ENCODE results near the gene TUBA4B.

The TUBA4B gene

GRCh38 chr2:219218732-219219701, 34.0 kb upstream of the TUBA4B start, which contains the start of gene ABCB6:
TSS of gene ABCB6 (minus strand) at chr2:219218958. CDS start at chr2:219218673, 285 bp downstream.
- peak within 1 kb of the TSS; percentile 65 to 74 (median 67) for H3K4me3 ChIP-seq (ENCODE audit: low read depth in 1 of 5, low read length in 5 of 5)
- H3K9me3 ChIP-seq (ENCODE audit: control insufficient read depth in 5 of 5, low read length in 5 of 5), result no peaks in the 10 kb centered on the region
- H3K27ac ChIP-seq (ENCODE audit: low read depth, low read length), result peak within 1 kb of the TSS; percentile 92
- H3K9ac ChIP-seq (ENCODE audit: low read length in 5 of 5), result peak within 1 kb of the TSS; percentile 48 to 82 (median 68)
- no peaks in the 10 kb centered on the region for H3K27me3 ChIP-seq (ENCODE audit: control insufficient read depth in 5 of 5, insufficient read depth in 4 of 5, low read length in 5 of 5)
- H3K4me1 ChIP-seq (ENCODE audit: control insufficient read depth in 5 of 5, insufficient read depth in 5 of 5, low read length in 5 of 5), result peaks cover 4 to 38% (median 34%) of the 10 kb centered on the region in 5 donors
- H3K36me3 ChIP-seq (ENCODE audit: control insufficient read depth in 5 of 5, insufficient read depth in 5 of 5, low read length in 5 of 5), result peaks cover 4 to 66% (median 58%) of the 10 kb centered on the region in 5 donors

DNA sequence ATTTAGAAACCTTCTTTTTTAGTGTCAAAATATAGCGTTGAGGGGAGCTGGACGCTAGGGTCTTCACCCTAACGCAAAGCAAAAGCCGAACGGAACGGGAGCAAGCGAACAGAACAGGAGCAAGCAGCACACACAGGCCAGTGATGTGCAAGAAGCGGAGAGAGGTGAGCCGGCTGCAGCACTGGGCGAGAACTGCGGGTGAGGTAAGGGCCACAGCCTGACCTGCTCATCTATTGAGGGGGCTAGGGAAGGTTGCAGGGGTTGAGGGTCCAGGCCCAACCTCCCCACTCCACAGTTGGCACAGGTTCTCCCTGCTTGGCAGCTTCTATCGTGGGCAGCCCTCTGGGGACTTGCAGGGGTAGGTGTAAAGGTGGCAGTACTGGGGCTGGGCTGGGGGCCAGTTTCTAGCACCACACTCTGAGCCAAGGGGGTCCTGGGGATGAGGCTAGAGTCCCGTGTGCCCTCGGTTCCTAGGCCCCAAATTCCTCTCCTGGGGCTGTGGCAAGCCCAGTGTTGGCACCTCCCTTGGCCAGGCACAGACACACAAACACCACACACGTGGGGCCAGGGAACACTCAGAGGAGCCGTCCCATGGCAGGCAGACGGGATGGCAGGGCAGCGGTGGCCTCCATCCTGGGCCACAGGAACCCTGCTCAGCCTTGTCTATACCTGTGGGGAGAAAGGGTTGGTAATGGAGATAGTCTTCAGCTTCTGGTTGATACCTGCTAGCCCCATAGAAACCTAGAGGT, 33.1 kb upstream of the TUBA4B start:
- H3K36me3 ChIP-seq (ENCODE audit: control insufficient read depth in 5 of 5, insufficient read depth in 5 of 5, low read length in 5 of 5), result peaks cover 4 to 66% (median 58%) of the 10 kb centered on the region in 5 donors
- no peaks in the 10 kb centered on the region for H3K9me3 ChIP-seq (ENCODE audit: control insufficient read depth in 5 of 5, low read length in 5 of 5)
- peaks cover 4 to 38% (median 34%) of the 10 kb centered on the region in 5 donors for H3K4me1 ChIP-seq (ENCODE audit: control insufficient read depth in 5 of 5, insufficient read depth in 5 of 5, low read length in 5 of 5)
- peak overlapping the region in 2 of 5 donors; percentile 68 to 77 for H3K9ac ChIP-seq (ENCODE audit: low read length in 5 of 5)
- H3K4me3 ChIP-seq (ENCODE audit: low read depth in 1 of 5, low read length in 5 of 5), result peak overlapping the region in 2 of 5 donors; percentile 67 to 74
- H3K27me3 ChIP-seq (ENCODE audit: control insufficient read depth in 5 of 5, insufficient read depth in 4 of 5, low read length in 5 of 5), result no peaks in the 10 kb centered on the region
- no peak overlapping the region for H3K27ac ChIP-seq (ENCODE audit: low read depth, low read length)

DNA sequence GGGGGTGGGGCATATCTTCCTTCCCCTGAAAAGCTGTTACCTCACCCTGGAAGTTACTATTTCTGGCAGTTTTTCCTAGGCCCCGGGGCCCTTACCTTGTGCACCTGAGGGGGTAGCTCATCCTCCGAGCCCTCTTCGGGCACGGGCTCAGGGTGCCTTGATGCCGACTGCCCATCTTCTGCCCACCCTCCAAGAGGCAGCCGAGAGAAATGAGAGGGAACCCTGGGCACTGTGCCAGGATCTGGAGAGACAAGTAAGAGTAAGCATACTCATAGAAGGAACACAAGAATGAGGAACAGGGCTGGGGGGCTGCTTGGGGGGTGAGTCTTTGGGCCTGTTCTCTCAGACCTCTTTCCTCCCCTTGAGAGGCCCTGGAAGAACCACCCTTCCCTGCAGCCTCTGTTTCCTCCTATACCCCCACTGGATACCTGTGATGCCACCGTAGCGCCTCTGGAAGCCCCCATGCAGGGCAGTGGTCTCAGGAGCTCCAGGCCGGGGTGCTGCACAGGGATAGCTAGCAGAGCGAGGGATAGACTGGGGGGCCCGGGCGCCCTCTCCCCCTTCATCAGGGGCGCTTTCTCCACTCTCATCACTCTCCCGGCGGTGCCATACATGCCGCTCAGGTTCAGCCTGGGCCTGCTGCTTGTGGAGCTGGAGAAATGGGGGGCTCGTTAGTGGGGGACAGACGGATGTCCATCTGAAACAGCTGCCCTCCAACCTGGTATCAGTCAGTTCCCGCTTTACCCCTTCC, 32.2 kb upstream of the TUBA4B start:
- H3K4me3 ChIP-seq (ENCODE audit: low read depth in 1 of 5, low read length in 5 of 5), result no peak overlapping the region
- H3K27ac ChIP-seq (ENCODE audit: low read depth, low read length), result no peak overlapping the region
- no peak overlapping the region for H3K9ac ChIP-seq (ENCODE audit: low read length in 5 of 5)
- H3K4me1 ChIP-seq (ENCODE audit: control insufficient read depth in 5 of 5, insufficient read depth in 5 of 5, low read length in 5 of 5), result peaks cover 4 to 45% (median 34%) of the 10 kb centered on the region in 5 donors
- no peaks in the 10 kb centered on the region for H3K9me3 ChIP-seq (ENCODE audit: control insufficient read depth in 5 of 5, low read length in 5 of 5)
- no peaks in the 10 kb centered on the region for H3K27me3 ChIP-seq (ENCODE audit: control insufficient read depth in 5 of 5, insufficient read depth in 4 of 5, low read length in 5 of 5)
- H3K36me3 ChIP-seq (ENCODE audit: control insufficient read depth in 5 of 5, insufficient read depth in 5 of 5, low read length in 5 of 5), result peaks cover 4 to 66% (median 63%) of the 10 kb centered on the region in 5 donors

DNA sequence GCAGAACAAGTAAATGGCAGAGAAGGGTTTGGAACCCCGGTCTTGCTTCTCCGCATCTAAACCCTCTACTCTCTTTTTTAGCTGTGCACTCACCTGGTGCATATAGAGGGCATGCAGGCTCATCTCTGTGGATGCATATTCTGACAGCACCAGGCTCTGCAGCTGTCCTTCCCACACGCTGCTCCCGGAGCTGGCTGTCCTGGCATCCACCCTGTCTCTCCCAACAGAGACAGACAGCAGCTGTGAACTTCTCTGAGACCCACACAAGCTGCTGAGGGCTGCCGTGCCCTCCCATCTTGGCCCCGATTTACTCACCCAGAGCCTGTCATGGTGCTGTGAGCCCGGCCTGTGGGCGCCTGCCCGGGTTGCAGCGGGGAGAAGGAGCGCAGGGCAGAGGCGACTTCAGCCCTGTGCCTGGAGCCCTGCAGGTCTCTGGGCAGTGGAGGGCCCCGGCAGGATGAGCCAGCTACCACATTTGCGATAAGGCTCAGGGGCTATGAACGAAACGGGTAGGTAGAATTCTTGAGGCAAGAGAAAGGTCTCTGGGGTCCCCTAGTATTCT, 31.0 kb upstream of the TUBA4B start:
- no peak overlapping the region for H3K27ac ChIP-seq (ENCODE audit: low read depth, low read length)
- H3K27me3 ChIP-seq (ENCODE audit: control insufficient read depth in 5 of 5, insufficient read depth in 4 of 5, low read length in 5 of 5), result no peaks in the 10 kb centered on the region
- no peak overlapping the region for H3K9ac ChIP-seq (ENCODE audit: low read length in 5 of 5)
- peaks cover 4 to 70% (median 63%) of the 10 kb centered on the region in 5 donors for H3K36me3 ChIP-seq (ENCODE audit: control insufficient read depth in 5 of 5, insufficient read depth in 5 of 5, low read length in 5 of 5)
- peaks cover 4 to 37% (median 26%) of the 10 kb centered on the region in 5 donors for H3K4me1 ChIP-seq (ENCODE audit: control insufficient read depth in 5 of 5, insufficient read depth in 5 of 5, low read length in 5 of 5)
- no peak overlapping the region for H3K4me3 ChIP-seq (ENCODE audit: low read depth in 1 of 5, low read length in 5 of 5)
- no peaks in the 10 kb centered on the region for H3K9me3 ChIP-seq (ENCODE audit: control insufficient read depth in 5 of 5, low read length in 5 of 5)

- Histone ChIP-seq H3K27me3 (ENCODE audit: control insufficient read depth in 5 of 5, insufficient read depth in 4 of 5, low read length in 5 of 5) (no peaks in the 10 kb centered on the region), H3K4me3 (ENCODE audit: low read depth in 1 of 5, low read length in 5 of 5) (no peak overlapping the region), H3K9ac (ENCODE audit: low read length in 5 of 5) (no peak overlapping the region), H3K27ac (ENCODE audit: low read depth, low read length) (no peak overlapping the region), H3K4me1 (ENCODE audit: control insufficient read depth in 5 of 5, insufficient read depth in 5 of 5, low read length in 5 of 5) (peaks cover 9 to 34% (median 26%) of the 10 kb centered on the region in 5 donors), H3K9me3 (ENCODE audit: control insufficient read depth in 5 of 5, low read length in 5 of 5) (no peaks in the 10 kb centered on the region), H3K36me3 (ENCODE audit: control insufficient read depth in 5 of 5, insufficient read depth in 5 of 5, low read length in 5 of 5) (peaks cover 4 to 73% (median 63%) of the 10 kb centered on the region in 5 donors)
Measured at GRCh38 chr2:219223831-219224610, 29.0 kb upstream of the TUBA4B start.

DNA sequence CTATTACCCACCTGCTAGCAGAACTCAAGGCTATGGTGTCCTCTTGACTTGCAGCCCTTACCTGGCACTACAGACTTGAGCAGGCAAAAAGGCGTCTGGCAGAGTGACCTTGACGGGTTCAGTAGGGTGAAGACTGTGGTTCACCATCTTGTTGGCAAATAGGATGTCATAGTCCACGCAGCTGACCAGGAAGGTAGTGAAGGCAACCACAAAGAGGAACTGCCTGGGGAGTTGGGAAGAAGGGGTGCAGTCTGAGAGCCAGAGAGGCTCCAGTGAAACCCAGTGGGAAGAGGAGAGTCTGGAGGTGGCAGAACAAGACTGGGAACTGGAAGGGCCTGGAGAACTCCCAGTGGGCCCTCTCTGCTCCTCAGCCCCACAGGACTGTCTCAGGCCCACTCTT, 27.7 kb upstream of the TUBA4B start:
- H3K4me3 ChIP-seq (ENCODE audit: low read depth in 1 of 5, low read length in 5 of 5), result no peak overlapping the region
- no peak overlapping the region for H3K9ac ChIP-seq (ENCODE audit: low read length in 5 of 5)
- H3K27ac ChIP-seq (ENCODE audit: low read depth, low read length), result no peak overlapping the region
- peaks cover 4 to 65% (median 56%) of the 10 kb centered on the region in 5 donors for H3K36me3 ChIP-seq (ENCODE audit: control insufficient read depth in 5 of 5, insufficient read depth in 5 of 5, low read length in 5 of 5)
- H3K9me3 ChIP-seq (ENCODE audit: control insufficient read depth in 5 of 5, low read length in 5 of 5), result no peaks in the 10 kb centered on the region
- H3K4me1 ChIP-seq (ENCODE audit: control insufficient read depth in 5 of 5, insufficient read depth in 5 of 5, low read length in 5 of 5), result peaks cover 7 to 33% (median 22%) of the 10 kb centered on the region in 5 donors
- no peaks in the 10 kb centered on the region for H3K27me3 ChIP-seq (ENCODE audit: control insufficient read depth in 5 of 5, insufficient read depth in 4 of 5, low read length in 5 of 5)

GRCh38 chr2:219228041-219228910, 24.8 kb upstream of the TUBA4B start:
- Histone ChIP-seq H3K9me3 (ENCODE audit: control insufficient read depth in 5 of 5, low read length in 5 of 5) (no peaks in the 10 kb centered on the region), H3K27me3 (ENCODE audit: control insufficient read depth in 5 of 5, insufficient read depth in 4 of 5, low read length in 5 of 5) (no peaks in the 10 kb centered on the region), H3K4me1 (ENCODE audit: control insufficient read depth in 5 of 5, insufficient read depth in 5 of 5, low read length in 5 of 5) (peaks cover 7 to 40% (median 27%) of the 10 kb centered on the region in 5 donors), H3K4me3 (ENCODE audit: low read depth in 1 of 5, low read length in 5 of 5) (peak overlapping the region; percentile 76 to 95 (median 83)), H3K36me3 (ENCODE audit: control insufficient read depth in 5 of 5, insufficient read depth in 5 of 5, low read length in 5 of 5) (peaks cover 10 to 53% (median 45%) of the 10 kb centered on the region in 5 donors), H3K27ac (ENCODE audit: low read depth, low read length) (peak overlapping the region; percentile 89), H3K9ac (ENCODE audit: low read length in 5 of 5) (peak overlapping the region; percentile 80 to 98 (median 91))

- peak overlapping the region; percentile 76 to 95 (median 83) for H3K4me3 ChIP-seq (ENCODE audit: low read depth in 1 of 5, low read length in 5 of 5)
- peak overlapping the region; percentile 89 for H3K27ac ChIP-seq (ENCODE audit: low read depth, low read length)
- H3K4me1 ChIP-seq (ENCODE audit: control insufficient read depth in 5 of 5, insufficient read depth in 5 of 5, low read length in 5 of 5), result peaks cover 5 to 40% (median 27%) of the 10 kb centered on the region in 5 donors
- H3K27me3 ChIP-seq (ENCODE audit: control insufficient read depth in 5 of 5, insufficient read depth in 4 of 5, low read length in 5 of 5), result no peaks in the 10 kb centered on the region
- H3K9ac ChIP-seq (ENCODE audit: low read length in 5 of 5), result peak overlapping the region; percentile 80 to 98 (median 91)
- peaks cover 12 to 53% (median 45%) of the 10 kb centered on the region in 5 donors for H3K36me3 ChIP-seq (ENCODE audit: control insufficient read depth in 5 of 5, insufficient read depth in 5 of 5, low read length in 5 of 5)
- H3K9me3 ChIP-seq (ENCODE audit: control insufficient read depth in 5 of 5, low read length in 5 of 5), result no peaks in the 10 kb centered on the region
Measured at GRCh38 chr2:219228911-219229304, 24.1 kb upstream of the TUBA4B start.

Data from subcutaneous abdominal adipose tissue (tissue), 5 donors.